ENCODE results near the gene RUNDC3A.
"Not testable (repeated sequence)": the region's sequence is repeated elsewhere in the genome, so short reads cannot be mapped to it uniquely, and the experiment has no call there.

RUNDC3A gene

GRCh38 chr17:44359006-44359405, 50.6 kb downstream of the RUNDC3A start:
- DNase-seq (ENCODE audit: low spot score) = no peak

- DNase-seq (ENCODE audit: low spot score) = no peak
Observed at GRCh38 chr17:44359458-44360143, 51.2 kb downstream of the RUNDC3A start.

GRCh38 chr17:44360144-44360533, 51.7 kb downstream of the RUNDC3A start:
- no peak for DNase-seq (ENCODE audit: low spot score)

- no peak for DNase-seq (ENCODE audit: low spot score)
Observed at GRCh38 chr17:44360826-44361225, 52.4 kb downstream of the RUNDC3A start.

- no peak for DNase-seq (ENCODE audit: low spot score)
Observed at GRCh38 chr17:44361292-44362260, 53.2 kb downstream of the RUNDC3A start.

- DNase-seq (ENCODE audit: low spot score) = no peak
Observed at GRCh38 chr17:44362459-44362948, 54.1 kb downstream of the RUNDC3A start.

GRCh38 chr17:44362949-44363612, 54.7 kb downstream of the RUNDC3A start:
- no peak for DNase-seq (ENCODE audit: low spot score)

GRCh38 chr17:44363613-44364159, 55.3 kb downstream of the RUNDC3A start, which contains the start of gene FAM171A2:
Gene FAM171A2, minus strand, starts transcription at chr17:44363853. Its CDS starts 139 bp downstream, at chr17:44363714.
- DNase-seq (ENCODE audit: low spot score) = peak; percentile 71

GRCh38 chr17:44365051-44365450, 56.6 kb downstream of the RUNDC3A start:
- DNase-seq (ENCODE audit: low spot score) = not testable (repeated sequence)

GRCh38 chr17:44367231-44367979, 59.0 kb downstream of the RUNDC3A start:
- no peak for DNase-seq (ENCODE audit: low spot score)

Data from hematopoietic multipotent progenitor cell treated with erythropoietin and hydrocortisone succinate and interleukin-3 and kit ligand, for 15 days (in vitro differentiated cells).